H1 (cell line): ENCODE results near the gene RUSF1. TPM values are rescaled to one million over a fixed set of nuclear protein-coding genes. Genes with fewer than 3 reads are reported as not detected.
"Not testable (repeated sequence)": the region's sequence is repeated elsewhere in the genome, so short reads cannot be mapped to it uniquely, and the experiment has no call there.

ENCODE experiments used
- CTCF ChIA-PET: fragments of 300-600 bp; sonication (Branson Sonifier 250); formaldehyde crosslinking; loops from one replicate; lab custom pipeline; 2021; ENCODE audit not compliant: partially characterized antibody; lab: Charles Lee
- POLR2A ChIA-PET: fragments of 300-600 bp; sonication (Branson Sonifier 250); formaldehyde crosslinking; loops from one replicate; lab custom pipeline; 2021; ENCODE audit warnings: inconsistent platforms; ENCODE audit not compliant: partially characterized antibody; lab: Charles Lee
- DNase-seq, 2 experiments: peaks; one replicate each; pipeline versions ENCODE4 v3.0.0 to v3.0.0-alpha.2; 2010 to 2022; ENCODE audit warnings: low spot score in 2 of 2, low read depth in 1 of 2, mixed read lengths in 1 of 2
- FAIRE-seq: peaks from 2 replicates; lab custom pipeline; 2011; peaks lifted over from hg19 to GRCh38; lab: Jason Lieb, UNC
- H2AFZ ChIP-seq: 2 replicates; pipeline ENCODE4 v1.8.1; 2012; ENCODE audit warnings: low read length, inconsistent platforms
- H2AK5ac ChIP-seq: 2 replicates; pipeline ENCODE4 v1.6.1; 2013; ENCODE audit warnings: low read depth, low read length
- H2BK120ac ChIP-seq: replicated peaks from 2 replicates; pipeline ENCODE3; 2013; ENCODE audit warnings: low read depth, low read length, inconsistent platforms
- H2BK12ac ChIP-seq: 2 replicates; pipeline ENCODE4 v1.6.1; 2013; ENCODE audit warnings: low read depth, low read length
- H2BK15ac ChIP-seq: 2 replicates; pipeline ENCODE4 v1.6.1; 2013; ENCODE audit warnings: low read length
- H2BK20ac ChIP-seq: 2 replicates; pipeline ENCODE4 v1.6.1; 2013; ENCODE audit warnings: low read length
- H2BK5ac ChIP-seq: 2 replicates; pipeline ENCODE4 v1.6.1; 2013; ENCODE audit warnings: low read depth, low read length
- H3K14ac ChIP-seq: 2 replicates; pipeline ENCODE4 v1.6.1; 2013; ENCODE audit warnings: inconsistent platforms; ENCODE audit not compliant: insufficient read length
- H3K18ac ChIP-seq: 2 replicates; pipeline ENCODE4 v1.6.1; 2013; ENCODE audit warnings: low read length; ENCODE audit errors: extremely low read depth
- H3K23ac ChIP-seq: 2 replicates; pipeline ENCODE4 v1.6.1; 2013; ENCODE audit warnings: inconsistent platforms; ENCODE audit not compliant: insufficient read length
- H3K23me2 ChIP-seq: 2 replicates; pipeline ENCODE4 v1.6.1; 2013; ENCODE audit warnings: low read depth, low read length
- H3K27ac ChIP-seq: 2 replicates; pipeline ENCODE4 v1.6.1; 2011; ENCODE audit warnings: low read depth, low read length, inconsistent platforms
- H3K27me3 ChIP-seq, 4 experiments: replicated peaks in 1 of 4; 1 replicate in 1 of 4; 2 replicates in 3 of 4; pipeline versions ENCODE4 v1.6.1 to v1.8.1; 2011 to 2013; ENCODE audit warnings: low read length in 3 of 4, mild to moderate bottlenecking in 3 of 4, inconsistent platforms in 2 of 4, mixed read lengths in 2 of 4, moderate library complexity in 1 of 4; ENCODE audit not compliant: control insufficient read depth in 3 of 4, insufficient read depth in 3 of 4; ENCODE audit errors: extremely low read depth in 1 of 4
- H3K36me3 ChIP-seq, 4 experiments: 2 replicates each; pipeline versions ENCODE4 v1.6.1 to v1.8.1; 2011 to 2013; ENCODE audit warnings: mild to moderate bottlenecking in 4 of 4, low read length in 3 of 4, moderate library complexity in 2 of 4, control low read depth in 1 of 4, inconsistent platforms in 1 of 4; ENCODE audit not compliant: insufficient read depth in 4 of 4, control insufficient read depth in 2 of 4
- H3K4ac ChIP-seq: replicated peaks from 2 replicates; pipeline ENCODE3; 2013; ENCODE audit warnings: low read length, low read depth, mixed read lengths, inconsistent platforms; ENCODE audit not compliant: insufficient read length
- H3K4me1 ChIP-seq, 4 experiments: replicated peaks in 1 of 4; 1 replicate in 1 of 4; 2 replicates in 3 of 4; pipeline versions ENCODE4 v1.6.1 to v1.8.1; 2011 to 2013; ENCODE audit warnings: low read length in 3 of 4, inconsistent platforms in 2 of 4, mixed read lengths in 1 of 4; ENCODE audit not compliant: insufficient read depth in 4 of 4, control insufficient read depth in 3 of 4
- H3K4me2 ChIP-seq, 2 experiments: 2 replicates each; pipeline versions ENCODE4 v1.6.1 to v1.8.1; 2011 to 2013; ENCODE audit warnings: low read depth in 2 of 2, low read length in 2 of 2, control low read depth in 1 of 2, inconsistent platforms in 1 of 2, mild to moderate bottlenecking in 1 of 2; ENCODE audit not compliant: insufficient read depth in 1 of 2
- H3K4me3 ChIP-seq, 4 experiments: fragments of 200-600, 300-600 bp in 1 of 4; sonication (generic), shearing (Covaris generic), sonication (Bioruptor Twin) in 1 of 4; 2 replicates each; pipeline versions ENCODE4 v1.5.1 to v1.8.1; 2011 to 2016; ENCODE audit warnings: low read length in 4 of 4, low read depth in 3 of 4, control low read depth in 2 of 4, inconsistent platforms in 2 of 4, mild to moderate bottlenecking in 2 of 4, mixed read lengths in 1 of 4, moderate library complexity in 1 of 4; ENCODE audit not compliant: insufficient read depth in 2 of 4; ENCODE audit errors: extremely low read depth in 1 of 4
- H3K56ac ChIP-seq: replicated peaks from 2 replicates; pipeline ENCODE3; 2013; ENCODE audit warnings: low read depth, mild to moderate bottlenecking, mixed read lengths, low read length, inconsistent platforms; ENCODE audit not compliant: insufficient read length
- H3K79me1 ChIP-seq: 2 replicates; pipeline ENCODE4 v1.6.1; 2013; ENCODE audit warnings: low read depth, low read length, control low read depth
- H3K79me2 ChIP-seq, 2 experiments: 2 replicates each; pipeline versions ENCODE4 v1.6.1 to v1.8.1; 2012 to 2013; ENCODE audit warnings: low read length in 2 of 2, mild to moderate bottlenecking in 2 of 2, inconsistent platforms in 1 of 2; ENCODE audit not compliant: insufficient read depth in 2 of 2, control insufficient read depth in 1 of 2
- H3K9ac ChIP-seq, 4 experiments: replicated peaks in 1 of 4; 1 replicate in 1 of 4; 2 replicates in 3 of 4; pipeline versions ENCODE4 v1.6.1 to v1.8.1; 2011 to 2013; ENCODE audit warnings: low read depth in 3 of 4, low read length in 3 of 4, control low read depth in 2 of 4, mild to moderate bottlenecking in 2 of 4, moderate library complexity in 2 of 4, inconsistent platforms in 1 of 4; ENCODE audit errors: extremely low read depth in 1 of 4
- H3K9me3 ChIP-seq, 2 experiments: 2 replicates each; pipeline versions ENCODE4 v1.6.1 to v1.8.1; 2012 to 2013; ENCODE audit warnings: mild to moderate bottlenecking in 2 of 2, moderate library complexity in 2 of 2, control low read depth in 1 of 2, inconsistent platforms in 1 of 2, low read depth in 1 of 2, low read length in 1 of 2, mixed read lengths in 1 of 2; ENCODE audit not compliant: insufficient read depth in 2 of 2
- H4K20me1 ChIP-seq, 2 experiments: replicated peaks in 1 of 2; 2 replicates each; pipeline versions ENCODE3 to v1.8.1; 2011 to 2013; ENCODE audit warnings: inconsistent platforms in 2 of 2, low read length in 2 of 2, mild to moderate bottlenecking in 1 of 2; ENCODE audit not compliant: insufficient read depth in 2 of 2, control insufficient read depth in 1 of 2
- H4K5ac ChIP-seq: 2 replicates; pipeline ENCODE4 v1.6.1; 2013; ENCODE audit warnings: low read length, low read depth, mixed read lengths, inconsistent platforms; ENCODE audit not compliant: insufficient read length
- H4K8ac ChIP-seq: 2 replicates; pipeline ENCODE4 v1.8.0; 2013; ENCODE audit warnings: mild to moderate bottlenecking, moderate library complexity, low read length, inconsistent platforms; ENCODE audit not compliant: insufficient read depth; ENCODE audit errors: extremely low read depth
- H4K91ac ChIP-seq: replicated peaks from 2 replicates; pipeline ENCODE3; 2013; ENCODE audit warnings: low read length, mixed read lengths, inconsistent platforms; ENCODE audit not compliant: insufficient read length
- WGBS, 2 experiments: shearing (Covaris generic) in 1 of 2; methylation state at CpG; one replicate each; pipeline versions ENCODE4 v1.1.6 to v1.1.7; 2013 to 2015; ENCODE audit warnings: low lambda C conversion rate in 2 of 2, mixed read lengths in 2 of 2, inconsistent platforms in 1 of 2, low coverage in 1 of 2, missing lambda C conversion rate in 1 of 2; ENCODE audit not compliant: insufficient replicate concordance in 2 of 2, insufficient coverage in 1 of 2, insufficient read length in 1 of 2; ENCODE audit errors: extremely low coverage in 1 of 2, missing lambda C conversion rate in 1 of 2; 5-methylcytosine and 5-hydroxymethylcytosine counted together
- polyA plus RNA-seq, 7 experiments: library from polyadenylated mRNA; depleted of rRNA in 3 of 7; stranded (reverse) in 5 of 7; unstranded in 2 of 7; fragments of >200 nt in 5 of 7; fragments of 200-250 nt in 2 of 7; gene quantifications; 1 replicate in 5 of 7; 2 replicates in 1 of 7; 4 replicates in 1 of 7; pipeline versions ENCODE4 v1.2.1 to v1.2.3, GENCODE V29; 2011 to 2013; ENCODE audit warnings: missing spikeins in 2 of 7, mixed read lengths in 2 of 7
- total RNA-seq: library from RNA; stranded (reverse); fragmentation: NEBNext Ultra II Directional; extraction: Animal tissue kit (Norgen Biotek cat#: 25700); gene quantifications from 2 replicates; pipeline ENCODE4 v1.2.1, GENCODE V29; 2021

RUSF1 gene
- total and polyA plus RNA-seq, 2 of the 8 experiments (the other 6 are each of a cell fraction or from before 2014, with no cell fraction given), result 22.5 to 33.7 TPM

- H3K9me3 ChIP-seq, H4K8ac ChIP-seq, H3K18ac ChIP-seq, H3K27ac ChIP-seq, H2BK120ac ChIP-seq, CTCF ChIA-PET, H2BK12ac ChIP-seq, H3K4me3 ChIP-seq, H3K4me2 ChIP-seq, H2AFZ ChIP-seq, H3K23me2 ChIP-seq, H3K9ac ChIP-seq, H4K20me1 ChIP-seq, H4K91ac ChIP-seq, H3K79me2 ChIP-seq, H3K14ac ChIP-seq, H3K79me1 ChIP-seq, H3K4ac ChIP-seq, H2BK20ac ChIP-seq, DNase-seq, H3K4me1 ChIP-seq, FAIRE-seq, H2BK5ac ChIP-seq, H3K36me3 ChIP-seq, H3K23ac ChIP-seq, H4K5ac ChIP-seq, H2BK15ac ChIP-seq, H2AK5ac ChIP-seq, H3K56ac ChIP-seq: not testable (repeated sequence)
- peaks cover 3 to 12% (median 10%) of the 10 kb centered on the region in 4 experiments; a peak in 6 of 7 replicates for H3K27me3 ChIP-seq
- WGBS, 2 experiments, result 75% methylated on average over 3 of the region's 6 CpGs; no CpG with 5 or more reads in 1 of the 2 experiments
- POLR2A ChIA-PET, result interaction anchor here (0.9 kb wide), 1 partner anchor 192 kb away, joined by 3 read pairs; no protein-coding TSS in a partner anchor
These were observed 15.6 kb upstream of the RUSF1 start for GRCh38 chr16:31523768-31524167.
